Measurements from ENCODE around the gene NUCKS1.

Gene NUCKS1

DNA sequence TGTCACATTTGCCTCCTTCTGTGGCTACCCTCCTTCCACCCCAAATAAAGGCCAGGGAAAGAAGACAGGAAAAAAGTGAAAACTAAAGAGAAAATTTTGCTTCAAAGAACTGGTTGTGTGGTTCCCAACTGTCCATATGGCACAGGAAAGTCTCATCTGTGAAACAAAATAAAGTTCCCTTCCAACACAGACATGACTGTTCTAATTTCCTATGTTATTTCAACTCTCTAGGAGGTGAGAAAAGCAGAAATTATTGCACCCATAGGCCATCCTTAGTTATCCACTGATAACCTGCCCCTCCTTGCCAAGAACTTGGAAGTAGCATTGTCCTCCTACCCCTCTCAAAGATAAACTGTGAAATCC lies 33.4 kb upstream of the NUCKS1 start:
- no peaks in the 10 kb centered on the region for H3K4me1 ChIP-seq
- H3K27me3 ChIP-seq: no peaks in the 10 kb centered on the region; the same call in 1 of the 2 replicates
- H3K9me3 ChIP-seq: no peaks in the 10 kb centered on the region
- no peak overlapping the region for H3K4me3 ChIP-seq (ENCODE audit: low read depth, low read length)
- no peak for DNase-seq
- TF ChIP-seq, protein P1, sequence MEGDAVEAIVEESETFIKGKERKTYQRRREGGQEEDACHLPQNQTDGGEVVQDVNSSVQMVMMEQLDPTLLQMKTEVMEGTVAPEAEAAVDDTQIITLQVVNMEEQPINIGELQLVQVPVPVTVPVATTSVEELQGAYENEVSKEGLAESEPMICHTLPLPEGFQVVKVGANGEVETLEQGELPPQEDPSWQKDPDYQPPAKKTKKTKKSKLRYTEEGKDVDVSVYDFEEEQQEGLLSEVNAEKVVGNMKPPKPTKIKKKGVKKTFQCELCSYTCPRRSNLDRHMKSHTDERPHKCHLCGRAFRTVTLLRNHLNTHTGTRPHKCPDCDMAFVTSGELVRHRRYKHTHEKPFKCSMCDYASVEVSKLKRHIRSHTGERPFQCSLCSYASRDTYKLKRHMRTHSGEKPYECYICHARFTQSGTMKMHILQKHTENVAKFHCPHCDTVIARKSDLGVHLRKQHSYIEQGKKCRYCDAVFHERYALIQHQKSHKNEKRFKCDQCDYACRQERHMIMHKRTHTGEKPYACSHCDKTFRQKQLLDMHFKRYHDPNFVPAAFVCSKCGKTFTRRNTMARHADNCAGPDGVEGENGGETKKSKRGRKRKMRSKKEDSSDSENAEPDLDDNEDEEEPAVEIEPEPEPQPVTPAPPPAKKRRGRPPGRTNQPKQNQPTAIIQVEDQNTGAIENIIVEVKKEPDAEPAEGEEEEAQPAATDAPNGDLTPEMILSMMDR (IDR thresholded peaks at IDR 0.05; ENCODE audit: low read depth, low read length): no peak
- H3K36me3 ChIP-seq: no peaks in the 10 kb centered on the region

DNA sequence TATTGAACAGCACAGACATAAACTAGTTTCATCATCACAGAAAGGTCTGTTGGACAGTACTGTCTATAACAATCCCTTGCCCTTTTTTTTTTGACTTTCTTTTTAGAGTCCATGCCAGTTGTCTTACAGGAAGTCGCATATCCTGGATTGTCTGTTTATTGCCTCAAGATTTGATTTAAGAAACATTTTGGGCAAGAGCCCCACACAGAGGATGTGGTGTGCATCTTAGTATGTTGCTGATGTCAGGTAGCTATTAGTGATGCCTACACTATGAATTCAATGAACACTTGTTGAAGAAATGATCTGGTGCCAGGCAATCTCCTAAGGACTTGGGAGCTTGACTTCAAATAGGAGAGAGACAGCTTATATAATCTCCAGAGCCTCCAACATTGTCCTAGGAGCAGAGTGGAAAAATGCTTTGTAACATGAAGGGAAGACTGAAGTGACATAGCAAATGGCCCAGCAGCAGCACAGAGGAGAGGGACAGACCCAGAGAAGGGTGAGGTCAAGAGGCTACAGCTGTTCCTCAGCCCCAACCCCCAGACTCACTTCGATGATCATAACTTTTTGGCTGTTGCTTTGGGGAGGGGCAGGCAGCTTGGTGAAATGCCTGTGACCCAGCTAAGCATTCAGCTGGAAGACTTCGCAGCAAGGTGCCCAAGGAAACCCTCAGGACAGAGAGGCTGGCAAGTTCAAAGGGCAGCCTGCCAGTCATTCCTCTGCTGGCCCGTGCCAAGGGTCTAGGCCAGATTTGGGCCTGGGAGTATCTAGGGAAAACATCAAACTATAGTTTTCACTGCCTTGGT lies 32.8 kb upstream of the NUCKS1 start:
- H3K27me3 ChIP-seq: no peaks in the 10 kb centered on the region; the same call in none of the 2 replicates
- no peak for DNase-seq
- no peaks in the 10 kb centered on the region for H3K36me3 ChIP-seq
- TF ChIP-seq, protein P1 (IDR thresholded peaks at IDR 0.05; ENCODE audit: low read depth, low read length): no peak
- no peaks in the 10 kb centered on the region for H3K4me1 ChIP-seq
- H3K9me3 ChIP-seq: no peaks in the 10 kb centered on the region
- no peak overlapping the region for H3K4me3 ChIP-seq (ENCODE audit: low read depth, low read length)

DNA sequence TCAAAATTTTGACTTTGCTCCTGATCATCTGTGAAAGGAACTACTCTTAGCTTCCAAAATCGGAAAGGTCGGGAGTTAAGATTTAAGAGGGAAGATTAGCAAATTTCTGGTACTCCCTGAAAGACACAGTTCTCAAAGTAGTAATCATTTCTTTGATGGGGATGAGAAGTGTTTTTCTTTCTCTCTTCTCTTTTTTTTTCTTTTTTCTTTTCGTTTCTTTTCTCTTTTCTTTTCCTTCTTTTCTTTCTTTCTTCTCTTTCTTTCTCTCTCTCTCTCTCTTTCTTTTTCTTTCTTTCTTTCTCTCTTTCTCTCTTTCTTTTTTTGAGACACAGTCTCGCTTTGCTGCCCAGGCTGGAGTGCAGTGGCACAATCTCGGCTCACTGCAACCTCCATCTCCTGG lies 30.4 kb upstream of the NUCKS1 start:
- TF ChIP-seq, protein P1 (IDR thresholded peaks at IDR 0.05; ENCODE audit: low read depth, low read length): no peak
- Histone ChIP-seq H3K27me3 (no peaks in the 10 kb centered on the region; the same call in none of the 2 replicates), H3K36me3 (no peaks in the 10 kb centered on the region), H3K9me3 (no peaks in the 10 kb centered on the region), H3K4me3 (ENCODE audit: low read depth, low read length) (no peak overlapping the region), H3K4me1 (no peaks in the 10 kb centered on the region)
- DNase-seq: no peak

DNA sequence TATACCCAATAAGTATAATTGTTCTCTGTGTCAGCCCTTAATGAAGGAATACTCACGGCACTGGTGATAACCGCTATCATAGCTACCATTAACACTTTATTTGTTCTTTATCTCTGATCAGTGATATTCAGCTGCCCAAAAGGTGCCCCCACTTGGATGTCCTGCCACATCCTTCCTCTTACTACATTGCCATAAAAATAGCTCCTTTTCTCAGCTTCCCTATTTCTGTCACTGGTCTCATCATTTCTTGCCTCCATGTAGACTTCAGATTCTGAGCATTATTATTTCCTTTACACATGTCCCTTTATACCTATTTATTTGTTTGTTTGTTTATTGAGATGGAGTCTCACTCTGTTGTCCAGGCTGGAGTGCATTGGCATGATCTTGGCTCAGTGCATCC lies 28.0 kb upstream of the NUCKS1 start:
- H3K27me3 ChIP-seq: no peaks in the 10 kb centered on the region; the same call in none of the 2 replicates
- DNase-seq: no peak
- no peaks in the 10 kb centered on the region for H3K9me3 ChIP-seq
- TF ChIP-seq, protein P1 (IDR thresholded peaks at IDR 0.05; ENCODE audit: low read depth, low read length): no peak
- no peaks in the 10 kb centered on the region for H3K4me1 ChIP-seq
- no peak overlapping the region for H3K4me3 ChIP-seq (ENCODE audit: low read depth, low read length)
- H3K36me3 ChIP-seq: no peaks in the 10 kb centered on the region

DNA sequence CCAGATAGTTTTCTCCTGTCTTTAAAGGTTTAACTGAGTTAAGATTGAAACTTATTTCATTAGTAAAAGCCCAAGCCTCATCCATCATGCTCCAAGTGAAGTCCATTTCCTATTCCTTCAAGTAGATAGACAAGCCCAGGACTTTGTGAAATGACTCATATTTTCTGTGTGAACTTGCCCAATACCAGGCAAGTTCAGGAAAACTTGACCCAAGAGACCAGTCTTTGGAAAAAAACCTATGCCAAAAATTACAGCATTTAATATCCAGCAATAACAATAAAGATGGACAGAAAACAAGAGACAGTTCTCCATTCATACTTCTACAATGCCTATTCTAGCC lies 25.7 kb upstream of the NUCKS1 start:
- no peak for DNase-seq
- TF ChIP-seq, protein P1 (IDR thresholded peaks at IDR 0.05; ENCODE audit: low read depth, low read length): no peak
- H3K4me3 ChIP-seq (ENCODE audit: low read depth, low read length): peak overlapping the region; percentile 86
- H3K36me3 ChIP-seq: no peaks in the 10 kb centered on the region
- no peaks in the 10 kb centered on the region for H3K4me1 ChIP-seq
- no peaks in the 10 kb centered on the region; the same call in none of the 2 replicates for H3K27me3 ChIP-seq
- no peaks in the 10 kb centered on the region for H3K9me3 ChIP-seq

DNA sequence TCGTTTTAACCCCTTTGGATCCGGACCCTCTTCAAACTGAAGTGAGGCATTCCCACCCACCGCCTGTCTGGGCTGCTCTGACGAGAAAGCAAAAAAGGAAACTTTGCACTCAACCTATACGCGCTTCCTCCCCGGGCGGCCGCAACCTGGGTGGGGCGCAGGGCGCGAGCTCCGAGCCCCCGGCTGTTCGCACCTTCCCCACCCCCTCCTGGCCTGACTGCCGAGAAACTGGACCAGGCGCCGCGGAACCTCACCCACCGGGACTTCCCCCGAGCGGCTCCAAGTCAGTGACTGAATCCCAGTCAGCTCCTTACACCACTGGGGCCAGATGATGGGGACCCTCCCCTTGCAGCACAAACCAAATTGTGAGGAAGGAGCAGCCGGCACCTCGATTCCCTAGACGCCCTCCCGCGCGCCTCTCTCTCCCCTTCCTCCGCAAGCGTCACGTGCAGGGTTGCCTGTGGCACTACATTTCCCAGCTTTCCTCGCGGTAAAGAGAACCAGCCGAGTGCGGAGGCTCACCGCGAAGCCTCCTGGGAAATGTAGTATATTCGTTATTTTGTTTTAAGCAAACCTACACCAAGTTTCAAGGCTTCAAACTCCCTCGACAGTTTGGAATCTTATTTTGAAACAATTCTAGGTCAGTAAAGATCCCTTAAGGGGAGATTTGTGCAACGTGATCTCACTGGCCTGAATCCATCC lies 25.2 kb upstream of the NUCKS1 start, which contains the start of gene RAB29:
Gene RAB29, minus strand, starts transcription at position 468 of the 702 bp plus-strand sequence. CDS start 526 bp downstream, outside the sequence.
- Histone ChIP-seq H3K4me3 (ENCODE audit: low read depth, low read length) (peak within 1 kb of the TSS; percentile 86), H3K36me3 (no peaks in the 10 kb centered on the region), H3K27me3 (no peaks in the 10 kb centered on the region; the same call in 1 of the 2 replicates), H3K9me3 (no peaks in the 10 kb centered on the region), H3K4me1 (no peaks in the 10 kb centered on the region)
- DNase-seq: peak; percentile 82
- TF ChIP-seq, protein P1 (IDR thresholded peaks at IDR 0.05; ENCODE audit: low read depth, low read length): no peak

Measured in BE2C (cell line).